ENCODE measurements around the gene CELF4.

The CELF4 gene

GRCh38 chr18:37584952-37585695 is 19.5 kb upstream of the CELF4 start:
- Histone ChIP-seq H3K9me3 (ENCODE audit: low read length) (no peaks in the 10 kb centered on the region), H3K4me1 (ENCODE audit: insufficient read depth, low read length) (no peaks in the 10 kb centered on the region), H3K4me3 (ENCODE audit: low read length) (no peak overlapping the region), H3K36me3 (ENCODE audit: insufficient read depth, low read length) (no peaks in the 10 kb centered on the region), H2AFZ (ENCODE audit: low read depth, low read length) (no peak overlapping the region), H3K27me3 (ENCODE audit: insufficient read depth, low read length) (no peaks in the 10 kb centered on the region)

- no peak overlapping the region for H3K4me3 ChIP-seq (ENCODE audit: low read length)
- no peaks in the 10 kb centered on the region for H3K4me1 ChIP-seq (ENCODE audit: insufficient read depth, low read length)
- no peak overlapping the region for H2AFZ ChIP-seq (ENCODE audit: low read depth, low read length)
- H3K27me3 ChIP-seq (ENCODE audit: insufficient read depth, low read length) = no peaks in the 10 kb centered on the region
- no peaks in the 10 kb centered on the region for H3K9me3 ChIP-seq (ENCODE audit: low read length)
- no peaks in the 10 kb centered on the region for H3K36me3 ChIP-seq (ENCODE audit: insufficient read depth, low read length)
Measured at GRCh38 chr18:37584217-37584616, 18.6 kb upstream of the CELF4 start.

- H3K9me3 ChIP-seq (ENCODE audit: low read length) = no peaks in the 10 kb centered on the region
- H3K4me3 ChIP-seq (ENCODE audit: low read length) = no peak overlapping the region
- no peaks in the 10 kb centered on the region for H3K36me3 ChIP-seq (ENCODE audit: insufficient read depth, low read length)
- H3K27me3 ChIP-seq (ENCODE audit: insufficient read depth, low read length) = no peaks in the 10 kb centered on the region
- no peaks in the 10 kb centered on the region for H3K4me1 ChIP-seq (ENCODE audit: insufficient read depth, low read length)
- H2AFZ ChIP-seq (ENCODE audit: low read depth, low read length) = no peak overlapping the region
Measured at GRCh38 chr18:37582261-37582660, 16.7 kb upstream of the CELF4 start.

- H3K9me3 ChIP-seq (ENCODE audit: low read length) = no peaks in the 10 kb centered on the region
- no peaks in the 10 kb centered on the region for H3K4me1 ChIP-seq (ENCODE audit: insufficient read depth, low read length)
- H3K27me3 ChIP-seq (ENCODE audit: insufficient read depth, low read length) = no peaks in the 10 kb centered on the region
- no peaks in the 10 kb centered on the region for H3K36me3 ChIP-seq (ENCODE audit: insufficient read depth, low read length)
- no peak overlapping the region for H3K4me3 ChIP-seq (ENCODE audit: low read length)
- no peak overlapping the region for H2AFZ ChIP-seq (ENCODE audit: low read depth, low read length)
Measured at GRCh38 chr18:37578886-37579513, 13.4 kb upstream of the CELF4 start.

- Histone ChIP-seq H3K27me3 (ENCODE audit: insufficient read depth, low read length) (no peaks in the 10 kb centered on the region), H3K36me3 (ENCODE audit: insufficient read depth, low read length) (no peaks in the 10 kb centered on the region), H3K4me3 (ENCODE audit: low read length) (no peak overlapping the region), H3K9me3 (ENCODE audit: low read length) (no peaks in the 10 kb centered on the region), H2AFZ (ENCODE audit: low read depth, low read length) (no peak overlapping the region), H3K4me1 (ENCODE audit: insufficient read depth, low read length) (no peaks in the 10 kb centered on the region)
Measured at GRCh38 chr18:37578182-37578678, 12.6 kb upstream of the CELF4 start.

GRCh38 chr18:37577051-37577611 is 11.5 kb upstream of the CELF4 start:
- Histone ChIP-seq H3K9me3 (ENCODE audit: low read length) (no peaks in the 10 kb centered on the region), H3K27me3 (ENCODE audit: insufficient read depth, low read length) (no peaks in the 10 kb centered on the region), H3K4me1 (ENCODE audit: insufficient read depth, low read length) (no peaks in the 10 kb centered on the region), H2AFZ (ENCODE audit: low read depth, low read length) (no peak overlapping the region), H3K4me3 (ENCODE audit: low read length) (no peak overlapping the region), H3K36me3 (ENCODE audit: insufficient read depth, low read length) (no peaks in the 10 kb centered on the region)

- Histone ChIP-seq H3K36me3 (ENCODE audit: insufficient read depth, low read length) (no peaks in the 10 kb centered on the region), H3K4me1 (ENCODE audit: insufficient read depth, low read length) (no peaks in the 10 kb centered on the region), H3K4me3 (ENCODE audit: low read length) (no peak overlapping the region), H3K9me3 (ENCODE audit: low read length) (no peaks in the 10 kb centered on the region), H2AFZ (ENCODE audit: low read depth, low read length) (no peak overlapping the region), H3K27me3 (ENCODE audit: insufficient read depth, low read length) (peaks cover 9% of the 10 kb centered on the region)
Measured at GRCh38 chr18:37575646-37576045, 10.0 kb upstream of the CELF4 start.

- Histone ChIP-seq H3K36me3 (ENCODE audit: insufficient read depth, low read length) (no peaks in the 10 kb centered on the region), H3K4me3 (ENCODE audit: low read length) (no peak overlapping the region), H3K27me3 (ENCODE audit: insufficient read depth, low read length) (peaks cover 24% of the 10 kb centered on the region), H3K4me1 (ENCODE audit: insufficient read depth, low read length) (no peaks in the 10 kb centered on the region), H2AFZ (ENCODE audit: low read depth, low read length) (no peak overlapping the region), H3K9me3 (ENCODE audit: low read length) (no peaks in the 10 kb centered on the region)
Measured at GRCh38 chr18:37574113-37574512, 8.5 kb upstream of the CELF4 start.

- Histone ChIP-seq H3K9me3 (ENCODE audit: low read length) (no peaks in the 10 kb centered on the region), H2AFZ (ENCODE audit: low read depth, low read length) (no peak overlapping the region), H3K4me1 (ENCODE audit: insufficient read depth, low read length) (no peaks in the 10 kb centered on the region), H3K27me3 (ENCODE audit: insufficient read depth, low read length) (peaks cover 37% of the 10 kb centered on the region), H3K36me3 (ENCODE audit: insufficient read depth, low read length) (no peaks in the 10 kb centered on the region), H3K4me3 (ENCODE audit: low read length) (no peak overlapping the region)
Measured at GRCh38 chr18:37572736-37573135, 7.1 kb upstream of the CELF4 start.

GRCh38 chr18:37571266-37571665 is 5.7 kb upstream of the CELF4 start:
- Histone ChIP-seq H3K9me3 (ENCODE audit: low read length) (no peaks in the 10 kb centered on the region), H3K4me3 (ENCODE audit: low read length) (no peak overlapping the region), H3K4me1 (ENCODE audit: insufficient read depth, low read length) (peaks cover 8% of the 10 kb centered on the region), H3K36me3 (ENCODE audit: insufficient read depth, low read length) (no peaks in the 10 kb centered on the region), H3K27me3 (ENCODE audit: insufficient read depth, low read length) (peaks cover 50% of the 10 kb centered on the region), H2AFZ (ENCODE audit: low read depth, low read length) (no peak overlapping the region)

GRCh38 chr18:37570336-37570930 is 4.8 kb upstream of the CELF4 start:
- H3K4me1 ChIP-seq (ENCODE audit: insufficient read depth, low read length) = peaks cover 9% of the 10 kb centered on the region
- no peak overlapping the region for H3K4me3 ChIP-seq (ENCODE audit: low read length)
- H2AFZ ChIP-seq (ENCODE audit: low read depth, low read length) = no peak overlapping the region
- H3K9me3 ChIP-seq (ENCODE audit: low read length) = no peaks in the 10 kb centered on the region
- H3K36me3 ChIP-seq (ENCODE audit: insufficient read depth, low read length) = no peaks in the 10 kb centered on the region
- H3K27me3 ChIP-seq (ENCODE audit: insufficient read depth, low read length) = peaks cover 50% of the 10 kb centered on the region

GRCh38 chr18:37568671-37569070 is 3.1 kb upstream of the CELF4 start:
- H2AFZ ChIP-seq (ENCODE audit: low read depth, low read length) = no peak overlapping the region
- no peaks in the 10 kb centered on the region for H3K36me3 ChIP-seq (ENCODE audit: insufficient read depth, low read length)
- H3K27me3 ChIP-seq (ENCODE audit: insufficient read depth, low read length) = peaks cover 65% of the 10 kb centered on the region
- H3K4me3 ChIP-seq (ENCODE audit: low read length) = no peak overlapping the region
- H3K4me1 ChIP-seq (ENCODE audit: insufficient read depth, low read length) = peaks cover 16% of the 10 kb centered on the region
- H3K9me3 ChIP-seq (ENCODE audit: low read length) = no peaks in the 10 kb centered on the region

GRCh38 chr18:37567994-37568359 is 2.4 kb upstream of the CELF4 start:
- no peaks in the 10 kb centered on the region for H3K9me3 ChIP-seq (ENCODE audit: low read length)
- H2AFZ ChIP-seq (ENCODE audit: low read depth, low read length) = no peak overlapping the region
- peaks cover 66% of the 10 kb centered on the region for H3K27me3 ChIP-seq (ENCODE audit: insufficient read depth, low read length)
- H3K4me1 ChIP-seq (ENCODE audit: insufficient read depth, low read length) = peaks cover 16% of the 10 kb centered on the region
- H3K4me3 ChIP-seq (ENCODE audit: low read length) = no peak overlapping the region
- H3K36me3 ChIP-seq (ENCODE audit: insufficient read depth, low read length) = no peaks in the 10 kb centered on the region

Data from neuron (in vitro differentiated cells).